Measurements from ENCODE around the gene LRRC4C.

- TF ChIP-seq CTCF (IDR thresholded peaks at IDR 0.05) (no peak), EP300 (IDR thresholded peaks at IDR 0.05) (no peak), POLR2A (IDR thresholded peaks at IDR 0.05) (no peak), POLR2AphosphoS5 (IDR thresholded peaks at IDR 0.05) (no peak)
These were observed 1145.1 kb downstream of the LRRC4C start for GRCh38 chr11:40314327-40314726.

All from gastroesophageal sphincter (tissue), 3 donors.